Measurements from ENCODE around the gene CCDC91. TPM values are rescaled to one million over a fixed set of nuclear protein-coding genes. Genes with fewer than 3 reads are reported as not detected.
"Not testable (repeated sequence)": the region's sequence is repeated elsewhere in the genome, so short reads cannot be mapped to it uniquely, and the experiment has no call there.

The CCDC91 gene
- total and polyA plus RNA-seq, 9 of the 15 experiments (the other 6 are each of a cell fraction or from before 2014, with no cell fraction given), result 10.1 to 31.1 (median 26.3) TPM

- TF ChIP-seq ZMIZ1 (IDR thresholded peaks at IDR 0.05; ENCODE audit: low read depth in 2 of 2, low read length in 2 of 2), result peak in 1 of 2 experiments; percentile 88; a peak in 2 of 4 replicates
- peak; percentile 84 for TF ChIP-seq POLR2AphosphoS5 (IDR thresholded peaks at IDR 0.05; ENCODE audit: control insufficient read depth, insufficient read depth, low read depth, low read length)
- no peak for TF ChIP-seq ZNF3 (CRISPR knock-in tag; IDR thresholded peaks at IDR 0.05)
- peak; percentile 46 for TF ChIP-seq PKNOX1 (IDR thresholded peaks at IDR 0.05)
- TF ChIP-seq GTF2A2 (tag; IDR thresholded peaks at IDR 0.05), result no peak
- TF ChIP-seq SMAD2 (IDR thresholded peaks at IDR 0.05; ENCODE audit: low read depth, low read length), result no peak
- TF ChIP-seq ZNF449 (CRISPR knock-in tag; IDR thresholded peaks at IDR 0.05), result 0 out of 2 replicates have a peak, but pooled peaks have one; percentile 31
- peak; percentile 96 for TF ChIP-seq STAT5A (IDR thresholded peaks at IDR 0.05; ENCODE audit: borderline replicate concordance, low read length)
- no peak for TF ChIP-seq MTF1 (CRISPR knock-in tag; IDR thresholded peaks at IDR 0.05; ENCODE audit: borderline replicate concordance)
- TF ChIP-seq TFAP4 (CRISPR knock-in tag; IDR thresholded peaks at IDR 0.05; ENCODE audit: borderline replicate concordance), result no peak
Measured at GRCh38 chr12:28192125-28192524, 1.9 kb downstream of the CCDC91 start (continued).

GRCh38 chr12:28194621-28195020 is 4.4 kb downstream of the CCDC91 start:
- H3K36me3 ChIP-seq (ENCODE audit: control insufficient read depth, insufficient read depth, low read length); H3K27ac ChIP-seq (ENCODE audit: extremely low read depth, low read depth, low read length); H3K4me2 ChIP-seq (ENCODE audit: insufficient read depth, low read length); in situ Hi-C loops (cut with MboI); FAIRE-seq; POLR2A ChIA-PET; H3K4me1 ChIP-seq (replicated peaks in 1 of 2; ENCODE audit: control insufficient read depth in 2 of 2, insufficient read depth in 2 of 2, low read length in 2 of 2); H3K4me3 ChIP-seq; CTCF ChIA-PET (ENCODE audit: low intra/inter-chr PET ratio); H3K9me3 ChIP-seq (replicated peaks; ENCODE audit: control insufficient read depth, insufficient read depth, low read depth, low read length); ATAC-seq; H3K9ac ChIP-seq (ENCODE audit: insufficient read depth in 1 of 2, low read depth in 2 of 2, low read length in 2 of 2); H3K9me1 ChIP-seq (ENCODE audit: control insufficient read depth, insufficient read depth, low read length); BruUV-seq (replicated peaks); H4K20me1 ChIP-seq (replicated peaks; ENCODE audit: control insufficient read depth, insufficient read depth, low read length); DNase-seq (ENCODE audit: extremely low read depth in 1 of 4, low spot score in 3 of 4); H2AFZ ChIP-seq (ENCODE audit: low read depth, low read length); H3K27me3 ChIP-seq (ENCODE audit: control insufficient read depth in 2 of 2, insufficient read depth in 2 of 2, low read length in 2 of 2): not testable (repeated sequence)
- H3K79me2 ChIP-seq (ENCODE audit: control insufficient read depth, insufficient read depth, low read length), result peaks cover 88% of the 10 kb centered on the region
- intact Hi-C loops (cut with micrococcal nuclease), result loop anchor here (5.0 to 10.0 kb wide), 2 partner anchors 90 to 348 kb away; no protein-coding TSS in a partner anchor
- WGBS (ENCODE audit: insufficient coverage, low coverage, missing lambda C conversion rate), result 82% methylated on average over 10 of the region's 12 CpGs
